Measurements from ENCODE around the gene LYRM1. TPM values are rescaled to one million over a fixed set of nuclear protein-coding genes. Genes with fewer than 3 reads are reported as not detected.

LYRM1 gene
- total RNA-seq, 1 experiment from 2014 or later: 67.3 TPM

DNA sequence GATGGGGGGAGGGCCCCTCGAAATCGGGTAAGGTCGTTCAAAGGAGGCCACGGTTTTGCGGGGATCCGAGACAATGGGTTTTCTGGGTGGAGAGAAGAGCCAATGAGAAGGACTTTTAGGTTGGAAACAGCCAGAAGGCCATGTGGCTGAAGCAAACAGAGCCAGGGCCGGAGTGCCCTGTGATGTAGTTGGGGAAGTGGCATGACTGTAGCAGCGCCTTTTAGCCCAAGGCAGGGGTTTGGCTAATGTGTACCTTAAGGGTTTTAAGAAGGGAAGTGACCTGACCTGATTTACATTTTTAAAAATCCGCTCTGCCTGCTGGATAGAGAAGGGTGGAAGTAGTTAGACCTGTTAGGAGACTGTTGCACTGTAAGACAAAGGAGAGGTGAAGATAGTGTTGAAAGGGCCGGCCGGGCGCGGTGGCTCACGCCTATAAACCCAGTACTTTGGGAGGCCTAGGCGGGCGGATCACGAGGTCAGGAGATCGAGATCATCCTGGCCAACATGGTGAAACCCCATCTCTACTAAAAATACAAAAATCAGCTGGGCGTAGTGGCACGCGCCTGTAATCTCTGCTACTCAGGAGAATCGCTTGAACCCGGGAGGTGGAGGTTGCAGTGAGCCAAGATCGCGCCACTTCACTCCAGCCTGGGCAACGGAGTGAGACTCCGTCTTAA lies 1.0 kb downstream of the LYRM1 start:
- DNase-seq (ENCODE audit: unreplicated experiment): peak; percentile 59
- Mint-ChIP-seq H3K4me3 (ENCODE audit: unreplicated experiment) (peak overlapping the region; percentile 75), H3K36me3 (ENCODE audit: insufficient read depth, unreplicated experiment) (peaks cover 36% of the 10 kb centered on the region), H3K27ac (ENCODE audit: low read depth, unreplicated experiment) (peak overlapping the region; percentile 97), H3K9me3 (ENCODE audit: unreplicated experiment) (no peaks in the 10 kb centered on the region), H3K27me3 (ENCODE audit: insufficient read depth, unreplicated experiment) (no peaks in the 10 kb centered on the region), H3K4me1 (ENCODE audit: insufficient read depth, unreplicated experiment) (peaks cover 71% of the 10 kb centered on the region)
- ChIA-PET CTCF (interaction anchor here (0.7 to 4.4 kb wide), 3 partner anchors 51 to 181 kb away, joined by 3 to 33 read pairs (median 4); no protein-coding TSS in a partner anchor), POLR2A (interaction anchor here (0.7 to 16.0 kb wide), 9 partner anchors 11 to 400 kb away, joined by 3 to 343 read pairs (median 35); partner anchors contain the start of genes ERI2 and REXO5)
- BruUV-seq (replicated peaks): no TSS peak
- intact Hi-C loops (cut with micrococcal nuclease): loop anchor here (2.0 to 5.0 kb wide), 3 partner anchors 95 to 401 kb away; partner anchors contain the start of genes ERI2 and REXO5
- TF ChIP-seq, protein P1, sequence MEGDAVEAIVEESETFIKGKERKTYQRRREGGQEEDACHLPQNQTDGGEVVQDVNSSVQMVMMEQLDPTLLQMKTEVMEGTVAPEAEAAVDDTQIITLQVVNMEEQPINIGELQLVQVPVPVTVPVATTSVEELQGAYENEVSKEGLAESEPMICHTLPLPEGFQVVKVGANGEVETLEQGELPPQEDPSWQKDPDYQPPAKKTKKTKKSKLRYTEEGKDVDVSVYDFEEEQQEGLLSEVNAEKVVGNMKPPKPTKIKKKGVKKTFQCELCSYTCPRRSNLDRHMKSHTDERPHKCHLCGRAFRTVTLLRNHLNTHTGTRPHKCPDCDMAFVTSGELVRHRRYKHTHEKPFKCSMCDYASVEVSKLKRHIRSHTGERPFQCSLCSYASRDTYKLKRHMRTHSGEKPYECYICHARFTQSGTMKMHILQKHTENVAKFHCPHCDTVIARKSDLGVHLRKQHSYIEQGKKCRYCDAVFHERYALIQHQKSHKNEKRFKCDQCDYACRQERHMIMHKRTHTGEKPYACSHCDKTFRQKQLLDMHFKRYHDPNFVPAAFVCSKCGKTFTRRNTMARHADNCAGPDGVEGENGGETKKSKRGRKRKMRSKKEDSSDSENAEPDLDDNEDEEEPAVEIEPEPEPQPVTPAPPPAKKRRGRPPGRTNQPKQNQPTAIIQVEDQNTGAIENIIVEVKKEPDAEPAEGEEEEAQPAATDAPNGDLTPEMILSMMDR (IDR thresholded peaks at IDR 0.05; ENCODE audit: unreplicated experiment): no peak

DNA sequence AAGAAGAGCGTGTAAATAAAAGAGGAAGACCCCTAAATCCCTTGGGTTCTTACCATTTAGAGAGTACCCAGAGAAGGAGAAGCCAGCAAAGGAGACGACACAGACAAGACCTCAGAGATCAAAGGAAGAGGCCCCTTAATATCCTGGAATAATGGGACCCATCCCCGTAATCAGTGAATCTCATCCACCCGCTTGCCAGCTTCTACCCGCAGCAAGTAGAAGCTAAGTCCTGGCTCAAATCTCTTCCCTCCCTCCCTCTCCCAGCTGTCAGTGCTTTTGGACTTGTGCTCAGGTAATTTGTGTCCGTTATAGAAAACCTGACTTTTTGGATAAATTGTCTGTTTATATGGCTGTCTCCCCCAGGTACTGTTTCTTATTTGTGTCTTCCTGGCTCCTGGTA lies 1.9 kb downstream of the LYRM1 start:
- no peak for DNase-seq (ENCODE audit: unreplicated experiment)
- intact Hi-C loops (cut with micrococcal nuclease): loop anchor here (5.0 kb wide), 2 partner anchors 180 to 400 kb away; no protein-coding TSS in a partner anchor
- CTCF ChIA-PET: interaction anchor here (0.6 to 4.4 kb wide), 4 partner anchors 10 to 398 kb away, joined by 3 to 33 read pairs (median 3); no protein-coding TSS in a partner anchor
- H3K4me1 Mint-ChIP-seq (ENCODE audit: insufficient read depth, unreplicated experiment): peaks cover 71% of the 10 kb centered on the region
- TF ChIP-seq, protein P1 (IDR thresholded peaks at IDR 0.05; ENCODE audit: unreplicated experiment): no peak
- H3K9me3 Mint-ChIP-seq (ENCODE audit: unreplicated experiment): no peaks in the 10 kb centered on the region
- H3K27ac Mint-ChIP-seq (ENCODE audit: low read depth, unreplicated experiment): peak overlapping the region; percentile 97
- peaks cover 28% of the 10 kb centered on the region for H3K36me3 Mint-ChIP-seq (ENCODE audit: insufficient read depth, unreplicated experiment)
- POLR2A ChIA-PET: interaction anchor here (0.6 to 16.0 kb wide), 6 partner anchors 11 to 399 kb away, joined by 3 to 343 read pairs (median 26); no protein-coding TSS in a partner anchor
- H3K4me3 Mint-ChIP-seq (ENCODE audit: unreplicated experiment): peak overlapping the region; percentile 75
- no peaks in the 10 kb centered on the region for H3K27me3 Mint-ChIP-seq (ENCODE audit: insufficient read depth, unreplicated experiment)
- BruUV-seq (replicated peaks): no TSS peak

DNA sequence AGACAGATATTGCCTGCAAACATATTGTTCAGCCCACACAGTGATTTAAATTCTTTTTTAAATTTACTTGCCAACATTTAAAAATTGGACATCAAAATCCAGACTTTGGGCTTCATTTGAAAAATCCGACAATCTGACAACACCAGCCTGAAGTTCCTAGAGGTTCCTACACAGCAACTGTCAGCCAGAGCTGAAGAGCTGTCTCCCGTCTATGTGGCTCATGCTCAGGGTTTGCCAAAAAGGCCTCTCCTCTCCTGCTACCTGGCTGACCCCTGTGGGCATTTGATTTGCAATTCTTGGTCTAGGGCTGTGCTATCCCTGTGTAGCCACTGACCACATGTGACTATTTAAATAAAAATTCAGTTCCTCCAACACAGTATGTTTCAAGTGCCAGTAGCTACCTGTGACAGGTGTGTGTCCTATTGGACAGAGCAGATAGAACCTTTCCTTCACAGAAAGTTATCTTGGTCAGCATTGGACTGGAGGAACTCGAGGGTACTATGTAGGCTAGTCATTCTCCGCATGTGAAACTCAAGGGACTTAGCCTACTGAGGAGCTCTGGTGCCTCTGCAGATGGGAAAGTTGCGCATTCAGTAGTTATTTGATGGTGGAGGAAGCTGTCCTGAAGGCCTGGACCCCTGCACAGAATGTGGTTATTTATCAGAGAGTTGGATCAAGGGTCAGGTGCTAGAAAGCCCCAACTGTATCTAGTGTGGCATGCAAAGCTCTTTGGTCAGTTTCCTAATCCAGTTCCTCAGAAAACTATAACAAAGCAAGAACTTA lies 2.7 kb downstream of the LYRM1 start:
- H3K9me3 Mint-ChIP-seq (ENCODE audit: unreplicated experiment): no peaks in the 10 kb centered on the region
- no TSS peak for BruUV-seq (replicated peaks)
- peak overlapping the region; percentile 4 for H3K4me3 Mint-ChIP-seq (ENCODE audit: unreplicated experiment)
- DNase-seq (ENCODE audit: unreplicated experiment): no peak
- no peaks in the 10 kb centered on the region for H3K27me3 Mint-ChIP-seq (ENCODE audit: insufficient read depth, unreplicated experiment)
- peak overlapping the region; percentile 52 for H3K27ac Mint-ChIP-seq (ENCODE audit: low read depth, unreplicated experiment)
- peaks cover 23% of the 10 kb centered on the region for H3K36me3 Mint-ChIP-seq (ENCODE audit: insufficient read depth, unreplicated experiment)
- peaks cover 69% of the 10 kb centered on the region for H3K4me1 Mint-ChIP-seq (ENCODE audit: insufficient read depth, unreplicated experiment)
- TF ChIP-seq, protein P1 (IDR thresholded peaks at IDR 0.05; ENCODE audit: unreplicated experiment): no peak
- POLR2A ChIA-PET: interaction anchor here (1.0 to 16.0 kb wide), 5 partner anchors 10 to 397 kb away, joined by 4 to 343 read pairs (median 17); no protein-coding TSS in a partner anchor
- CTCF ChIA-PET: interaction anchor here (0.6 to 4.4 kb wide), 6 partner anchors 9 to 397 kb away, joined by 3 to 33 read pairs (median 3); no protein-coding TSS in a partner anchor
- intact Hi-C loops (cut with micrococcal nuclease): loop anchor here (5.0 kb wide), 2 partner anchors 179 to 399 kb away; no protein-coding TSS in a partner anchor
